H1 (cell line): ENCODE measurements around the gene RPAP3. TPM values are rescaled to one million over a fixed set of nuclear protein-coding genes. Genes with fewer than 3 reads are reported as not detected.
A peak's percentile ranks its signal among the peaks of the same experiment; 100 is the strongest.

ENCODE experiments used
- CTCF ChIA-PET: fragments of 300-600 bp; sonication (Branson Sonifier 250); formaldehyde crosslinking; loops from one replicate; lab custom pipeline; 2021; ENCODE audit not compliant: partially characterized antibody; lab: Charles Lee
- POLR2A ChIA-PET: fragments of 300-600 bp; sonication (Branson Sonifier 250); formaldehyde crosslinking; loops from one replicate; lab custom pipeline; 2021; ENCODE audit warnings: inconsistent platforms; ENCODE audit not compliant: partially characterized antibody; lab: Charles Lee
- DNase-seq, 2 experiments: peaks; one replicate each; pipeline versions ENCODE4 v3.0.0 to v3.0.0-alpha.2; 2010 to 2022; ENCODE audit warnings: low spot score in 2 of 2, low read depth in 1 of 2, mixed read lengths in 1 of 2
- FAIRE-seq: peaks from 2 replicates; lab custom pipeline; 2011; peaks lifted over from hg19 to GRCh38; lab: Jason Lieb, UNC
- H2AFZ ChIP-seq: 2 replicates; pipeline ENCODE4 v1.8.1; 2012; ENCODE audit warnings: low read length, inconsistent platforms
- H2AK5ac ChIP-seq: 2 replicates; pipeline ENCODE4 v1.6.1; 2013; ENCODE audit warnings: low read depth, low read length
- H2BK120ac ChIP-seq: replicated peaks from 2 replicates; pipeline ENCODE3; 2013; ENCODE audit warnings: low read depth, low read length, inconsistent platforms
- H2BK12ac ChIP-seq: 2 replicates; pipeline ENCODE4 v1.6.1; 2013; ENCODE audit warnings: low read depth, low read length
- H2BK15ac ChIP-seq: 2 replicates; pipeline ENCODE4 v1.6.1; 2013; ENCODE audit warnings: low read length
- H2BK20ac ChIP-seq: 2 replicates; pipeline ENCODE4 v1.6.1; 2013; ENCODE audit warnings: low read length
- H2BK5ac ChIP-seq: 2 replicates; pipeline ENCODE4 v1.6.1; 2013; ENCODE audit warnings: low read depth, low read length
- H3K14ac ChIP-seq: 2 replicates; pipeline ENCODE4 v1.6.1; 2013; ENCODE audit warnings: inconsistent platforms; ENCODE audit not compliant: insufficient read length
- H3K18ac ChIP-seq: 2 replicates; pipeline ENCODE4 v1.6.1; 2013; ENCODE audit warnings: low read length; ENCODE audit errors: extremely low read depth
- H3K23ac ChIP-seq: 2 replicates; pipeline ENCODE4 v1.6.1; 2013; ENCODE audit warnings: inconsistent platforms; ENCODE audit not compliant: insufficient read length
- H3K23me2 ChIP-seq: 2 replicates; pipeline ENCODE4 v1.6.1; 2013; ENCODE audit warnings: low read depth, low read length
- H3K27ac ChIP-seq: 2 replicates; pipeline ENCODE4 v1.6.1; 2011; ENCODE audit warnings: low read depth, low read length, inconsistent platforms
- H3K27me3 ChIP-seq, 4 experiments: replicated peaks in 1 of 4; 1 replicate in 1 of 4; 2 replicates in 3 of 4; pipeline versions ENCODE4 v1.6.1 to v1.8.1; 2011 to 2013; ENCODE audit warnings: low read length in 3 of 4, mild to moderate bottlenecking in 3 of 4, inconsistent platforms in 2 of 4, mixed read lengths in 2 of 4, moderate library complexity in 1 of 4; ENCODE audit not compliant: control insufficient read depth in 3 of 4, insufficient read depth in 3 of 4; ENCODE audit errors: extremely low read depth in 1 of 4
- H3K36me3 ChIP-seq, 4 experiments: 2 replicates each; pipeline versions ENCODE4 v1.6.1 to v1.8.1; 2011 to 2013; ENCODE audit warnings: mild to moderate bottlenecking in 4 of 4, low read length in 3 of 4, moderate library complexity in 2 of 4, control low read depth in 1 of 4, inconsistent platforms in 1 of 4; ENCODE audit not compliant: insufficient read depth in 4 of 4, control insufficient read depth in 2 of 4
- H3K4ac ChIP-seq: replicated peaks from 2 replicates; pipeline ENCODE3; 2013; ENCODE audit warnings: low read length, low read depth, mixed read lengths, inconsistent platforms; ENCODE audit not compliant: insufficient read length
- H3K4me1 ChIP-seq, 4 experiments: replicated peaks in 1 of 4; 1 replicate in 1 of 4; 2 replicates in 3 of 4; pipeline versions ENCODE4 v1.6.1 to v1.8.1; 2011 to 2013; ENCODE audit warnings: low read length in 3 of 4, inconsistent platforms in 2 of 4, mixed read lengths in 1 of 4; ENCODE audit not compliant: insufficient read depth in 4 of 4, control insufficient read depth in 3 of 4
- H3K4me2 ChIP-seq, 2 experiments: 2 replicates each; pipeline versions ENCODE4 v1.6.1 to v1.8.1; 2011 to 2013; ENCODE audit warnings: low read depth in 2 of 2, low read length in 2 of 2, control low read depth in 1 of 2, inconsistent platforms in 1 of 2, mild to moderate bottlenecking in 1 of 2; ENCODE audit not compliant: insufficient read depth in 1 of 2
- H3K4me3 ChIP-seq, 4 experiments: fragments of 200-600, 300-600 bp in 1 of 4; sonication (generic), shearing (Covaris generic), sonication (Bioruptor Twin) in 1 of 4; 2 replicates each; pipeline versions ENCODE4 v1.5.1 to v1.8.1; 2011 to 2016; ENCODE audit warnings: low read length in 4 of 4, low read depth in 3 of 4, control low read depth in 2 of 4, inconsistent platforms in 2 of 4, mild to moderate bottlenecking in 2 of 4, mixed read lengths in 1 of 4, moderate library complexity in 1 of 4; ENCODE audit not compliant: insufficient read depth in 2 of 4; ENCODE audit errors: extremely low read depth in 1 of 4
- H3K56ac ChIP-seq: replicated peaks from 2 replicates; pipeline ENCODE3; 2013; ENCODE audit warnings: low read depth, mild to moderate bottlenecking, mixed read lengths, low read length, inconsistent platforms; ENCODE audit not compliant: insufficient read length
- H3K79me1 ChIP-seq: 2 replicates; pipeline ENCODE4 v1.6.1; 2013; ENCODE audit warnings: low read depth, low read length, control low read depth
- H3K79me2 ChIP-seq, 2 experiments: 2 replicates each; pipeline versions ENCODE4 v1.6.1 to v1.8.1; 2012 to 2013; ENCODE audit warnings: low read length in 2 of 2, mild to moderate bottlenecking in 2 of 2, inconsistent platforms in 1 of 2; ENCODE audit not compliant: insufficient read depth in 2 of 2, control insufficient read depth in 1 of 2
- H3K9ac ChIP-seq, 4 experiments: replicated peaks in 1 of 4; 1 replicate in 1 of 4; 2 replicates in 3 of 4; pipeline versions ENCODE4 v1.6.1 to v1.8.1; 2011 to 2013; ENCODE audit warnings: low read depth in 3 of 4, low read length in 3 of 4, control low read depth in 2 of 4, mild to moderate bottlenecking in 2 of 4, moderate library complexity in 2 of 4, inconsistent platforms in 1 of 4; ENCODE audit errors: extremely low read depth in 1 of 4
- H3K9me3 ChIP-seq, 2 experiments: 2 replicates each; pipeline versions ENCODE4 v1.6.1 to v1.8.1; 2012 to 2013; ENCODE audit warnings: mild to moderate bottlenecking in 2 of 2, moderate library complexity in 2 of 2, control low read depth in 1 of 2, inconsistent platforms in 1 of 2, low read depth in 1 of 2, low read length in 1 of 2, mixed read lengths in 1 of 2; ENCODE audit not compliant: insufficient read depth in 2 of 2
- H4K20me1 ChIP-seq, 2 experiments: replicated peaks in 1 of 2; 2 replicates each; pipeline versions ENCODE3 to v1.8.1; 2011 to 2013; ENCODE audit warnings: inconsistent platforms in 2 of 2, low read length in 2 of 2, mild to moderate bottlenecking in 1 of 2; ENCODE audit not compliant: insufficient read depth in 2 of 2, control insufficient read depth in 1 of 2
- H4K5ac ChIP-seq: 2 replicates; pipeline ENCODE4 v1.6.1; 2013; ENCODE audit warnings: low read length, low read depth, mixed read lengths, inconsistent platforms; ENCODE audit not compliant: insufficient read length
- H4K8ac ChIP-seq: 2 replicates; pipeline ENCODE4 v1.8.0; 2013; ENCODE audit warnings: mild to moderate bottlenecking, moderate library complexity, low read length, inconsistent platforms; ENCODE audit not compliant: insufficient read depth; ENCODE audit errors: extremely low read depth
- H4K91ac ChIP-seq: replicated peaks from 2 replicates; pipeline ENCODE3; 2013; ENCODE audit warnings: low read length, mixed read lengths, inconsistent platforms; ENCODE audit not compliant: insufficient read length
- ASH2L ChIP-seq: fragments of 200-600, 300-600 bp; sonication (generic); IDR thresholded peaks from one replicate; pipeline ENCODE4 v1.7.1; 2017; ENCODE audit warnings: low read length
- CEBPB ChIP-seq: IDR thresholded peaks from 2 replicates; pipeline ENCODE4 v1.6.1; 2012; ENCODE audit warnings: low read depth, low read length
- EGR1 ChIP-seq: IDR thresholded peaks from 2 replicates; pipeline ENCODE4 v1.6.1; 2011; ENCODE audit warnings: low read depth, low read length, borderline replicate concordance
- EZH2 ChIP-seq: fragments of 200-600 bp; sonication (generic); IDR thresholded peaks from 2 replicates; pipeline ENCODE4 v1.7.1; 2012; ENCODE audit warnings: low read depth, mild to moderate bottlenecking, moderate library complexity, low read length, inconsistent platforms; ENCODE audit not compliant: severe bottlenecking
- HDAC6 ChIP-seq: IDR thresholded peaks from one replicate; pipeline ENCODE4 v1.7.1; 2012; ENCODE audit warnings: low read depth, mild to moderate bottlenecking, inconsistent platforms, low read length, moderate library complexity
- KDM5A ChIP-seq: fragments of 200-600 bp; IDR thresholded peaks from 2 replicates; pipeline ENCODE4 v1.7.1; 2012; ENCODE audit warnings: mild to moderate bottlenecking, low read length, inconsistent platforms, mixed read lengths
- POLR2AphosphoS5 ChIP-seq: IDR thresholded peaks from 2 replicates; pipeline ENCODE4 v1.6.1; 2011; ENCODE audit warnings: low read depth, low read length
- RFX5 ChIP-seq: IDR thresholded peaks from 2 replicates; pipeline ENCODE4 v1.6.1; 2011; ENCODE audit warnings: low read depth, low read length, improper control_type of control experiment, borderline replicate concordance
- SIX5 ChIP-seq: IDR thresholded peaks from 2 replicates; pipeline ENCODE4 v1.6.1; 2011; ENCODE audit warnings: mild to moderate bottlenecking, low read depth, low read length
- SRF ChIP-seq: IDR thresholded peaks from 2 replicates; pipeline ENCODE4 v1.6.1; 2011; ENCODE audit warnings: mild to moderate bottlenecking, low read depth, low read length, moderate library complexity
- YY1 ChIP-seq: IDR thresholded peaks from 2 replicates; pipeline ENCODE4 v1.6.1; 2011; ENCODE audit warnings: low read depth, mild to moderate bottlenecking, low read length
- WGBS, 2 experiments: shearing (Covaris generic) in 1 of 2; methylation state at CpG; one replicate each; pipeline versions ENCODE4 v1.1.6 to v1.1.7; 2013 to 2015; ENCODE audit warnings: low lambda C conversion rate in 2 of 2, mixed read lengths in 2 of 2, inconsistent platforms in 1 of 2, low coverage in 1 of 2, missing lambda C conversion rate in 1 of 2; ENCODE audit not compliant: insufficient replicate concordance in 2 of 2, insufficient coverage in 1 of 2, insufficient read length in 1 of 2; ENCODE audit errors: extremely low coverage in 1 of 2, missing lambda C conversion rate in 1 of 2; 5-methylcytosine and 5-hydroxymethylcytosine counted together
- polyA plus RNA-seq, 7 experiments: library from polyadenylated mRNA; depleted of rRNA in 3 of 7; stranded (reverse) in 5 of 7; unstranded in 2 of 7; fragments of >200 nt in 5 of 7; fragments of 200-250 nt in 2 of 7; gene quantifications; 1 replicate in 5 of 7; 2 replicates in 1 of 7; 4 replicates in 1 of 7; pipeline versions ENCODE4 v1.2.1 to v1.2.3, GENCODE V29; 2011 to 2013; ENCODE audit warnings: missing spikeins in 2 of 7, mixed read lengths in 2 of 7
- total RNA-seq: library from RNA; stranded (reverse); fragmentation: NEBNext Ultra II Directional; extraction: Animal tissue kit (Norgen Biotek cat#: 25700); gene quantifications from 2 replicates; pipeline ENCODE4 v1.2.1, GENCODE V29; 2021
- TF ChIP-seq, protein P1 (sequence below): IDR thresholded peaks from 2 replicates; pipeline ENCODE4 v1.6.1; 2011; ENCODE audit warnings: low read length, improper control_type of control experiment
- TF ChIP-seq, protein P2 (sequence below): IDR thresholded peaks from 2 replicates; pipeline ENCODE4 v1.6.1; 2012; ENCODE audit warnings: inconsistent platforms

The RPAP3 gene
- total and polyA plus RNA-seq, 2 of the 8 experiments (the other 6 are each of a cell fraction or from before 2014, with no cell fraction given) = 6.4 to 60.5 TPM

DNA sequence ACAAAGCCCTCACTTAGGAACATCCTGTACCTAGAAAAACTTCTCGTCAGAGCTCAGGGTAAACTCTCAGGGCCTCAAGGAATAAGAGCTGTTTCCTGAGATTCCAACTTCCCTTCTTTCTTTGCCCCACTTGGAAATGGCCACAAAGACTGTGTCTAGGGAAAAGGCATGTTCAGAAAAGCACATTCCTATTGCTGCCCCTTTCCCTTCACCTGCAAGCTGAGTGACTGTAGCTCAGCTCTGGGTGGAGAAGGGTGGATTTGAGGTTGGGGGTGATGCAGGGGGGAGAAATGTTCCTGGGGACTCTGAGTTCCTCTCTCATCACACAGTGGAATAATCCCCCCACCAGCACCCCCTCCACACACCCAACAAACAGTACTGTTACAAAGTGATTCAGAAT is 12.7 kb upstream of the RPAP3 start:
- Histone ChIP-seq H4K20me1 (no peaks in the 10 kb centered on the region), H3K23ac (no peak overlapping the region), H3K23me2 (no peaks in the 10 kb centered on the region), H3K36me3 (0 out of 8 replicates have a peak, but pooled peaks cover 0 to 3% (median 0%) of the 10 kb centered on the region in 4 experiments), H3K14ac (no peak overlapping the region), H4K5ac (no peak overlapping the region), H3K79me2 (no peaks in the 10 kb centered on the region), H2AK5ac (no peak overlapping the region), H2AFZ (no peak overlapping the region), H3K18ac (no peak overlapping the region), H3K9me3 (no peaks in the 10 kb centered on the region), H2BK120ac (no peak overlapping the region), H4K91ac (no peak overlapping the region), H3K27ac (no peak overlapping the region), H3K79me1 (no peaks in the 10 kb centered on the region), H2BK15ac (no peak overlapping the region), H3K9ac (no peak overlapping the region), H3K4me1 (peaks cover 4 to 9% (median 8%) of the 10 kb centered on the region in 4 experiments; a peak in 5 of 7 replicates), H3K4me3 (no peak overlapping the region), H2BK20ac (no peak overlapping the region), H3K27me3 (peaks cover 0 to 7% (median 3%) of the 10 kb centered on the region in 4 experiments; a peak in 2 of 7 replicates), H3K4ac (no peak overlapping the region), H3K56ac (no peak overlapping the region), H2BK12ac (no peak overlapping the region), H3K4me2 (no peak overlapping the region), H2BK5ac (no peak overlapping the region), H4K8ac (no peak overlapping the region)
- 79% methylated on average over 1 of the region's 1 CpG; no CpG with 5 or more reads in 1 of the 2 experiments for WGBS, 2 experiments
- TF ChIP-seq SIX5 = no peak
- TF ChIP-seq SRF = no peak
- no peak for TF ChIP-seq CEBPB
- TF ChIP-seq KDM5A = no peak
- TF ChIP-seq YY1 = no peak
- TF ChIP-seq POLR2AphosphoS5 = no peak
- TF ChIP-seq EZH2 = no peak
- TF ChIP-seq EGR1 = no peak
- TF ChIP-seq RFX5 = no peak
- TF ChIP-seq HDAC6 = no peak
- TF ChIP-seq, protein P1, sequence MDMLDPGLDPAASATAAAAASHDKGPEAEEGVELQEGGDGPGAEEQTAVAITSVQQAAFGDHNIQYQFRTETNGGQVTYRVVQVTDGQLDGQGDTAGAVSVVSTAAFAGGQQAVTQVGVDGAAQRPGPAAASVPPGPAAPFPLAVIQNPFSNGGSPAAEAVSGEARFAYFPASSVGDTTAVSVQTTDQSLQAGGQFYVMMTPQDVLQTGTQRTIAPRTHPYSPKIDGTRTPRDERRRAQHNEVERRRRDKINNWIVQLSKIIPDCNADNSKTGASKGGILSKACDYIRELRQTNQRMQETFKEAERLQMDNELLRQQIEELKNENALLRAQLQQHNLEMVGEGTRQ = no peak
- TF ChIP-seq, protein P2, sequence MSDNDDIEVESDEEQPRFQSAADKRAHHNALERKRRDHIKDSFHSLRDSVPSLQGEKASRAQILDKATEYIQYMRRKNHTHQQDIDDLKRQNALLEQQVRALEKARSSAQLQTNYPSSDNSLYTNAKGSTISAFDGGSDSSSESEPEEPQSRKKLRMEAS = no peak
- no peak for TF ChIP-seq ASH2L
- ChIA-PET POLR2A (interaction anchor here (0.6 to 1.4 kb wide), 3 partner anchors 16 to 33 kb away, joined by 3 read pairs; no protein-coding TSS in a partner anchor), CTCF (interaction anchor here (0.6 to 64.6 kb wide), 11 partner anchors 12 to 1383 kb away, joined by 3 to 2442 read pairs (median 30); partner anchors contain the start of genes ENDOU, RAPGEF3, RPAP3 and SLC48A1)
- FAIRE-seq (no peak), DNase-seq (peak in 1 of 2 experiments; percentile 19)
